HEK293 (cell line): ENCODE measurements around the gene SERPINB13.
"Not testable (repeated sequence)": the region's sequence is repeated elsewhere in the genome, so short reads cannot be mapped to it uniquely, and the experiment has no call there.

Experiments used
- CTCF ChIA-PET: fragments of 350-600 bp; formaldehyde crosslinking; extraction: SDS; loops from one replicate; lab custom pipeline; 2021; ENCODE audit warnings: antibody characterized with exemption; lab: Yijun Ruan, JAX
- POLR2A ChIA-PET: fragments of 300-600 bp; formaldehyde crosslinking; extraction: SDS; loops from one replicate; lab custom pipeline; 2020; ENCODE audit warnings: antibody characterized with exemption, inconsistent platforms; lab: Yijun Ruan, JAX
- H3K27ac ChIP-seq: fragments of 200-500 bp; sonication (Bioruptor generic); 2 replicates; pipeline ENCODE4 v1.5.1; 2014; ENCODE audit warnings: low read depth, low read length, control low read depth, inconsistent platforms; ENCODE audit errors: extremely low read depth
- H3K36me3 ChIP-seq, 2 experiments: fragments of 200-500 bp in 1 of 2; sonication (Bioruptor generic) in 1 of 2; 1 replicate in 1 of 2; 2 replicates in 1 of 2; pipeline ENCODE4 v1.5.1; 2014 to 2017; ENCODE audit warnings: inconsistent platforms in 2 of 2, low read length in 2 of 2; ENCODE audit not compliant: control insufficient read depth in 2 of 2, insufficient read depth in 1 of 2
- H3K4me1 ChIP-seq: fragments of 200-500 bp; sonication (Bioruptor generic); 2 replicates; pipeline ENCODE4 v1.5.1; 2014; ENCODE audit warnings: mild to moderate bottlenecking, low read length, inconsistent platforms; ENCODE audit not compliant: control insufficient read depth, insufficient read depth
- H3K4me3 ChIP-seq: 2 replicates; pipeline ENCODE4 v1.5.1; 2011; ENCODE audit warnings: low read depth, mild to moderate bottlenecking, control low read depth, low read length, moderate library complexity
- H3K9me3 ChIP-seq: fragments of 200-500 bp; sonication (Bioruptor generic); 2 replicates; pipeline ENCODE4 v1.5.1; 2014; ENCODE audit warnings: low read depth, low read length, inconsistent platforms; ENCODE audit not compliant: control insufficient read depth, insufficient read depth
- ATF2 ChIP-seq: fragments of 450-650 bp; formaldehyde crosslinking; IDR thresholded peaks from 2 replicates; pipeline ENCODE4 v1.5.1; 2016; ENCODE audit warnings: missing biosample characterization, missing genetic modification characterization, low read depth
- CTCF ChIP-seq: fragments of 450-650 bp; formaldehyde crosslinking; IDR thresholded peaks from 2 replicates; pipeline ENCODE4 v1.5.1; 2016; ENCODE audit warnings: missing biosample characterization, missing genetic modification characterization
- KLF10 ChIP-seq: fragments of 450-650 bp; IDR thresholded peaks from 2 replicates; pipeline ENCODE4 v1.5.1; 2018; ENCODE audit warnings: missing biosample characterization, mild to moderate bottlenecking, missing genetic modification characterization
- SETDB1 ChIP-seq: IDR thresholded peaks from one replicate; pipeline ENCODE4 v1.6.1; 2017; ENCODE audit warnings: mild to moderate bottlenecking, low read length, moderate library complexity, mixed read lengths; ENCODE audit not compliant: insufficient read length
- ZNF2 ChIP-seq: fragments of 450-650 bp; formaldehyde crosslinking; IDR thresholded peaks from 2 replicates; pipeline ENCODE4 v1.5.1; 2016; ENCODE audit warnings: missing biosample characterization, missing genetic modification characterization
- ZNF548 ChIP-seq: fragments of 450-650 bp; formaldehyde crosslinking; IDR thresholded peaks from 2 replicates; pipeline ENCODE4 v1.5.1; 2016; ENCODE audit warnings: missing biosample characterization, missing genetic modification characterization
- ZNF768 ChIP-seq: fragments of 450-650 bp; formaldehyde crosslinking; IDR thresholded peaks from 2 replicates; pipeline ENCODE4 v1.5.1; 2018; ENCODE audit warnings: missing biosample characterization, mild to moderate bottlenecking, missing genetic modification characterization
- TF ChIP-seq, protein P1 (sequence below): fragments of 450-650 bp; formaldehyde crosslinking; conservative IDR thresholded peaks from 2 replicates; pipeline ENCODE4 v1.5.1; 2016; ENCODE audit warnings: low read depth, missing biosample characterization, missing genetic modification characterization

Gene SERPINB13

GRCh38 chr18:63626431-63626830, 39.3 kb downstream of the SERPINB13 start (continued):
- TF ChIP-seq, protein P1, sequence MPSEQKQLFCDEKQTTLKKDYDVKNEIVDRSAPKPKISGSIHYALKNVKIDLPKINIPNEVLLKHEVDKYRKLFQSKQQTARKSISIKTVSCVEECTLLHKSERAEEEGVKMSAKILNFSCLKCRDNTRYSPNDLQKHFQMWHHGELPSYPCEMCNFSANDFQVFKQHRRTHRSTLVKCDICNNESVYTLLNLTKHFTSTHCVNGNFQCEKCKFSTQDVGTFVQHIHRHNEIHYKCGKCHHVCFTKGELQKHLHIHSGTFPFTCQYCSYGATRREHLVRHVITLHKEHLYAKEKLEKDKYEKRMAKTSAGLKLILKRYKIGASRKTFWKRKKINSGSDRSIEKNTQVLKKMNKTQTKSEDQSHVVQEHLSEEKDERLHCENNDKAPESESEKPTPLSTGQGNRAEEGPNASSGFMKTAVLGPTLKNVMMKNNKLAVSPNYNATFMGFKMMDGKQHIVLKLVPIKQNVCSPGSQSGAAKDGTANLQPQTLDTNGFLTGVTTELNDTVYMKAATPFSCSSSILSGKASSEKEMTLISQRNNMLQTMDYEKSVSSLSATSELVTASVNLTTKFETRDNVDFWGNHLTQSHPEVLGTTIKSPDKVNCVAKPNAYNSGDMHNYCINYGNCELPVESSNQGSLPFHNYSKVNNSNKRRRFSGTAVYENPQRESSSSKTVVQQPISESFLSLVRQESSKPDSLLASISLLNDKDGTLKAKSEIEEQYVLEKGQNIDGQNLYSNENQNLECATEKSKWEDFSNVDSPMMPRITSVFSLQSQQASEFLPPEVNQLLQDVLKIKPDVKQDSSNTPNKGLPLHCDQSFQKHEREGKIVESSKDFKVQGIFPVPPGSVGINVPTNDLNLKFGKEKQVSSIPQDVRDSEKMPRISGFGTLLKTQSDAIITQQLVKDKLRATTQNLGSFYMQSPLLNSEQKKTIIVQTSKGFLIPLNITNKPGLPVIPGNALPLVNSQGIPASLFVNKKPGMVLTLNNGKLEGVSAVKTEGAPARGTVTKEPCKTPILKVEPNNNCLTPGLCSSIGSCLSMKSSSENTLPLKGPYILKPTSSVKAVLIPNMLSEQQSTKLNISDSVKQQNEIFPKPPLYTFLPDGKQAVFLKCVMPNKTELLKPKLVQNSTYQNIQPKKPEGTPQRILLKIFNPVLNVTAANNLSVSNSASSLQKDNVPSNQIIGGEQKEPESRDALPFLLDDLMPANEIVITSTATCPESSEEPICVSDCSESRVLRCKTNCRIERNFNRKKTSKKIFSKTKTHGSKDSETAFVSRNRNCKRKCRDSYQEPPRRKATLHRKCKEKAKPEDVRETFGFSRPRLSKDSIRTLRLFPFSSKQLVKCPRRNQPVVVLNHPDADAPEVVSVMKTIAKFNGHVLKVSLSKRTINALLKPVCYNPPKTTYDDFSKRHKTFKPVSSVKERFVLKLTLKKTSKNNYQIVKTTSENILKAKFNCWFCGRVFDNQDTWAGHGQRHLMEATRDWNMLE (tag by site-specific recombination), result no peak
- TF ChIP-seq KLF10 (tag by site-specific recombination), result no peak

DNA sequence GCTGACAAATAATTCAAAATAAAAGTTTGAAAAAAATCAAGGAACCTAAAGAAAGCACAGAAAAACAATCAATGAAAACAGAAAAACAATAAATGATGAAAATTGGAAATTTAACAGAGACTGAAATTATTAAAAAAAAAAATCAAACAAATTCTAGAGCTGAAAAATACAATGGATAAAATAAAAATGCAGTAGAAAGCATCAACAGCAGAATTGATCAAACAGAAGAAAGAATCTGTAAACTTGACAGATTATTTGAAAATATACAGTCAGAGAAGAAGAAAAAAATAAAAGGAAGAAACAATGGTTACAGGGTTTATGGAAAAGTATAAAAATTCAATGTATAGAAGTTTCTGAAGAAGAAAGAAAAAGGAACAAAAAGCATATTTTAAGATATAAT, 40.7 kb downstream of the SERPINB13 start:
- H3K9me3 ChIP-seq, result no peaks in the 10 kb centered on the region; the same call in 1 of the 2 replicates
- POLR2A ChIA-PET, result no interaction called here
- no peak overlapping the region for H3K27ac ChIP-seq
- no peaks in the 10 kb centered on the region for H3K36me3 ChIP-seq
- CTCF ChIA-PET, result no interaction called here
- H3K4me3 ChIP-seq, result no peak overlapping the region
- TF ChIP-seq ATF2 (tag by site-specific recombination) (no peak), SETDB1 (peak; percentile 54)
- TF ChIP-seq, all 188 proteins: peak for 1
- no peaks in the 10 kb centered on the region for H3K4me1 ChIP-seq

DNA sequence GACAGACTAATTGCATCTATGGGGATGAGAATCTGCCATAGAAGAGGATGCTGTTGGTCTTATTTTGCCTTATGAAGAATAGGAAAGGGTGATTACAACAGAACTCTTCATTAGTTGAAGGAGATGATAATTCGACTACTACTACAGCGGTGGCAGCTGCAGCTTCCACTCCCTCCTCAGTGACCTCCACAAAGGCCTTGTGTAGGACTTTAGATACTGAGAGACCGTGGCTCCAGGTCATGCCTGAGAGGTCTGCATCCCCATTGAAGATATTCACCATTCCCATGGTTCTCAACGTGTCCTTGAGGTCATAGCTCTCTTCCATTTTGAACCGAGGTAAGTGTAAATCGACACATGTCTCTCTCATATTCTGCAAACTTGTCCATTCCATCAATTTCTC, 50.6 kb downstream of the SERPINB13 start:
- Histone ChIP-seq H3K4me3 (no peak overlapping the region), H3K27ac (no peak overlapping the region), H3K4me1 (no peaks in the 10 kb centered on the region), H3K9me3 (no peaks in the 10 kb centered on the region), H3K36me3 (no peaks in the 10 kb centered on the region)
- CTCF ChIA-PET, result no interaction called here
- TF ChIP-seq ZNF2 (tag by site-specific recombination), result no peak
- no peak for TF ChIP-seq CTCF (tag by site-specific recombination)
- no peak for TF ChIP-seq ZNF548 (tag by site-specific recombination)
- no peak for TF ChIP-seq ZNF768 (tag by site-specific recombination)
- POLR2A ChIA-PET, result no interaction called here

DNA sequence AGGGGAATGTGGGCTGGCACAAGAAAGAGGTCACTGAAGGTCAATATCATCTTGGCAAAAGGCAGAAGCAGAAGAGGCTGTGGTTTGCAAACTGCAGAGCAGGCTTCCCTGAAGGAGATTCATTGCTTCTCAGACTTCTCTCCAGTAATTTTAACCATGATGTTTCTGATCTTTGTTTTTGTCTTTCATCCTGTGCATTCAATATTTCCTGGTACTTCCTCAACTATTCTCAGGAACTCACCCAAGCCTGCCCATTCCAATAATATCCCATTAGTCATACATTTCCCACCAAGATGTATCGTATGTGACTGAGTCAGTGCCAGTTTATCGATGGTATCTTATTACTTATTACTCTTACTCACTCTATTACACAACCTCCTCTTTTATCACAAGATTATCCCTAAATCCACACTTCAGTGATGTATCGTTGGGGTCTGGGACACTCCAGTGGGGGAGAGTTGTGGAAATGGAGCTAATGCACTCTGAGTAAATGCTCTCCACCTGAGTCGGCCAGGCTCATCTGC, 54.1 kb downstream of the SERPINB13 start:
- H3K4me1 ChIP-seq, H3K27ac ChIP-seq, H3K9me3 ChIP-seq, CTCF ChIA-PET, H3K36me3 ChIP-seq, POLR2A ChIA-PET, H3K4me3 ChIP-seq: not testable (repeated sequence)

DNA sequence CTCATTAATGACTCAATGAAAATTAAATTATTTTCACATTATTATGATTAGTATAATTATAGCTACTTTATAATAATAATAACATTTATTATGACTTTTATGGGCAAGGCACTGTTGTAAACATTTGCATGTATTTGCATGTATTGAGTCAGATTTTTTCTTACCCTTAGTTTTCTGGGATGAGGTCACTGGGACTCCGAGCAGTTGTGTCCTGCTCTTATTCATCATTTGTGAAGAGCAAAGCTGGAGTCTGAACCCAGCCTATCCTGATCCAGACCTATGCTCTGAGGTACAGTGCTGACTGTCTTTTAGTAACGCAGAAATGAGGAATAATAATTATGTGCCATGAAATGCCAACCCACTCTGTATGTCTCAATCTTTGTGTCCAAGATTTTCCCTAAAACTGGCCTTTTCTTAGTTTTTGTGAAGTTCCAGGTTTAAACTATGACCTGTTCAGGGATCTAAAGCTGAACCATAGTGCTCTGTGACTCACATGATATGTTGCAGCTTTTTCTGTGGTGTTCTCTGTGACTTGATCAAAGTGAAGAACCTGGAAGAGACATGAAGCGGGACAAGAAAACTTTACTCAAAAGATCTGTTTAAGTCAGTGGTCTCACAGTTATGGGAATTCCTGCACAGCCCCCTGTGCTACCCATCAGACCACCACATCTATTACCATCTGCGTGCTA, 55.7 kb downstream of the SERPINB13 start:
- H3K9me3 ChIP-seq, H3K27ac ChIP-seq, CTCF ChIA-PET, POLR2A ChIA-PET, H3K4me3 ChIP-seq, H3K36me3 ChIP-seq, H3K4me1 ChIP-seq: not testable (repeated sequence)

- H3K36me3 ChIP-seq, CTCF ChIA-PET, H3K4me3 ChIP-seq, H3K4me1 ChIP-seq, POLR2A ChIA-PET, H3K9me3 ChIP-seq, H3K27ac ChIP-seq: not testable (repeated sequence)
Measured at GRCh38 chr18:63644142-63644541, 57.0 kb downstream of the SERPINB13 start, which contains the start of gene SERPINB4. TSS of gene SERPINB4 (minus strand) at chr18:63644256. CDS start at chr18:63643577, 679 bp downstream.

- H3K27ac ChIP-seq, H3K36me3 ChIP-seq, POLR2A ChIA-PET, H3K4me1 ChIP-seq, CTCF ChIA-PET, H3K4me3 ChIP-seq, H3K9me3 ChIP-seq: not testable (repeated sequence)
Measured at GRCh38 chr18:63644694-63645093, 57.6 kb downstream of the SERPINB13 start.
